ENCODE results near the gene TNNI2.
"Not testable (repeated sequence)": the region's sequence is repeated elsewhere in the genome, so short reads cannot be mapped to it uniquely, and the experiment has no call there.

Gene TNNI2

DNA sequence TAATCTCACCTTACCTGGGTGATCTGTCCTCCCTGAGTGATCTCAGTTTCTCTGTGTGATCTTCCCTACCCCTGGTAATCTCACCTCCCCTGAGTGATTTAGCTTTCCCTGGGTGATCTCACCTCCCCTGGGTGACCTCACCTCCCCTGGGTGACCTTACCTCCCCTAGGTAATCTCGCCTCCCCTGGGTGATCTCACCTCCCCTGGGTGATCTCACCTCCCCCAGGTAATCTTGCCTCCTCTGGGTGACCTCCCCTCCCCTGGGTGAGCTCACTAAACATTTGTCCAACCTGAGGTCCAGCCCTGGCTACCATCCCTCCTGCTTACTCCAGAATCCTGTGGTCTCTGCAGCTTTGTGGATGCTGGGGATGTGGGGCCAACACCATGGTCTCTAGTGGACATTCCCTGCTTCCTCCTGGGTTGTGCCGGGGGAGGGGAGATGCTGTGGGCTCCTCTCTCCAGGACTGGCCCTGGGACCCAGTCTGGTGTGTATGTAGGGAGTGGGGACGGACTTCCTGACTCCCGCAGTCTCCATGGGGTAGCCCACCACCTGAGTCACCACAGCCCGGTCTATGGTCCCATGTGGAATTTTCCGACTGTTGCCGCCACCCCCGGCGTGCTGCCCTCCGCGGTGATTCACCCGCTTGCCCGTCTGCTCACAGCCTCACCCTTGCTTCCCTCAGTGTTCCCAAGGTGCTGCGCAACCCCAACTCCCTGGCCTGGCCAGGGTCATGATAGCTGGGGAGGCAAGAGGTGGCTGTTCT lies 24.0 kb downstream of the TNNI2 start:
- no peak for DNase-seq

DNA sequence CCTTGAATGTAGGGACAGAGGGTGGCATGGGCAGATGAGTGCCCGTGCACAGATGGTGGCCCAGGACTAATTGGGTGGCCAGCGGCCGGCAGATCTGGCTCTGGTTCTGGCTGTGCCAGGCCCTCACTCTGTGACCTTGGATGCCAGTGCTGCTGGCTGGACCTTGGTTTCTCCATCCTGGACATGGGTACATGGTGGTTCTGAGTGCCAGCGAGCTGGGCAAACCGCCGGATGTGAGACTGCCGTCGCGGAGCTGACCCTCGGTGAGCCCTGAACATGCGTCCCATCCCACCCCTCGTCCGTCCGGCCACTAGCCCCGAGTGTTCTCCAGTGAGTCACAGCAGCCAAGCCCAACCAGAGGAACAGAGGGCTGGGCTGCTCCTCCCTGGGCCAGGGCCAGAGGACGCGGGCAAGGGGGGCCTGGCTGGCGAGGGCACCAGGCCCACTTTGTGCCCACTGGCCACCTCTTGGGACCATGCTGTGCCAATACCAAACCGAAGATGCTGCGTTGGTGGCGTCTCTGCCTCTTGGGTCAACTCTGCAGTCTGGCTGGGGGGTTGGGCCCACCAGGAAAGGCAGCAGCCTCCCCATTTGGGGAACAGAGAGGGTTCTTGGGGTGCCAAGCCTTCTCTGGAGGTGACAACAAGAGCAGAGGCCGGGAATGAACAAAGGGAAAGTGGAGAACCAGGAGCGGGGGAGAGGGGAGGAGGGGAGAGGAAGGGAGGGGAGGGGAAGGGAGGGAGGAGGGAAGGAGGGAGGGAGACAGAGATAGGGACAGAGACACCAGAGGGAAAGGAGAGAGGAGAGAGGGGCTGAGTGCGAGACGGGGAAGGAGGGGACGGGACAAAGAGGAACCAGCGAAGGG lies 24.8 kb downstream of the TNNI2 start:
- DNase-seq, result peak; percentile 88

- no peak for DNase-seq
Measured at GRCh38 chr11:1864231-1864630, 25.4 kb downstream of the TNNI2 start.

DNA sequence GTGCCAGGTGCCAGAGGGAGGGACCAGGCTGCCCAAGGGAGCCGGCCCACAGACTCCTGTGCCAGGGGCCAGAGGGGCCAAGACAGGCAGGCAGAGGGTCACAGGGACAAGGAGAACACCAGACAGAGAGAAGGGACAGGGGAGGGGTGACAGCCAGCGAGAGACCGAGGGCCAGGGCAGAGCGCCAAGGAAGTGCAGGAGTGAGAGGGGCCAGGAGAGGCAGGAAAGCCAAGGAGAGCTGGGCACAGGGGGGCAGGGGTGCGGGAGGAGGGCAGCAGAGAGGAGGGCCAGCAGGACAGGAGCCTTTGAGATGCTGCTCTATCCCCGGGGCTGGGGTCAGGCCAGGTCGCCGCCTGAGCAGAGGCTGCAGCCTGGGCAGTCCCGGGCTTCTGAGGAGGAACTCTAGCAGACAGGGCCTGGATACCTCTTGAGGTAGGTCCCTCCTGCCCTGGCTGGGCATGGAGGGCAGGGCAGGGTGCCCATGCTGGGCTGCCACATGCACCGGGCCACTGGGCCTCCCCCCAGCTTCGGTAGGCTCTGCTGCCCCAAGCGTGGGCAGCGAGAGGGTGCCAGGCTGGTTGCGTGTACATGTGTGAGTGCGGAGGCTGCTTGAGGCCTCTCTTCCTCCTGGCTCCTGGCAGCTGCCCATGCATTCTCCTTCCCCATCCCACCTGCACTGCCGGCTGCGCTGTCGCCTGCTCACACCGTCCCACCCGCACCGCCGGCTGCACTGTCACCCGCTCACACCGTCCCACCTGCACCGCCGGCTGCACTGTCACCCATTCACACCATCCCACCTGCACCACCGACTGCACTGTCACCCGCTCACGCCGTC lies 26.3 kb downstream of the TNNI2 start:
- no peak for DNase-seq

GRCh38 chr11:1866226-1866625 lies 27.4 kb downstream of the TNNI2 start:
- no peak for DNase-seq

DNA sequence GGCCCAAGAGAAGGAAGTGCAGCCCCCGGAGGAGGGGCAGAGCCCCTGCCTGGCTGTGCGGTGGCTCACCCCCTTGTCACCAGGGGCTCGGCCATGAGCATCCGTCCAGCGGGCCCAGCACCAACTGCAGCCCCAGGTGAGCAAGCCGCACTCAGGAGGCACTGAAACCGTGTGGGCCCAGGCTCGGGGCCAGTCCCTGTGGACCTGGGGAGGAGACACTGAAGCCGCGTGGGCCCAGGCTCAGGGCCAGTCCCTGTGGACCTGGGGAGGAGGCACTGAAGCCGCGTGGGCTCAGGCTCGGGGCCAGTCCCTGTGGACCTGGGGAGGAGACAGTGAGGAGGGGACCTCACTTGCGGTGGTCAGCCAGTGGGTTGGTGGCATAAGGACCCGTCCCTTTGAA lies 28.0 kb downstream of the TNNI2 start:
- DNase-seq, result no peak

DNA sequence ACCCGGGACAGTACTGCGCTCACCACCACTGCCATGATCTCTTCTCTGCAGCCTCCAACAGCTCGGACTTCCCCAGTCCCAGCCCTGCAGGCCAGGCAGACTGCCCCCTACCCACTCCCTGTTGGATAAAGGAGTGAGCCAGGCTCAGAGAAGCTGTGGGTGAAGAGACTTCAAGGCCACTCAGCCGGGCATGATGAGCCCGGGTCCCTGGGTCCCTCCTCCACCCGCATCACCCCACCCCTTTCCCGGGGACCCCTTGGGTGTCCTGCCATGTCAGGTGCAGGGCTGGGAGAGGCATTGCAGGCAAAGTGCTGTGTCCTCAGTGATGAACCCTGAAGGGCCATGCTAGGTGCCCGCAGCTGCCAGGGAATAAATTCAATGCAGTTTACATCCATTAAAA lies 28.6 kb downstream of the TNNI2 start:
- no peak for DNase-seq

DNA sequence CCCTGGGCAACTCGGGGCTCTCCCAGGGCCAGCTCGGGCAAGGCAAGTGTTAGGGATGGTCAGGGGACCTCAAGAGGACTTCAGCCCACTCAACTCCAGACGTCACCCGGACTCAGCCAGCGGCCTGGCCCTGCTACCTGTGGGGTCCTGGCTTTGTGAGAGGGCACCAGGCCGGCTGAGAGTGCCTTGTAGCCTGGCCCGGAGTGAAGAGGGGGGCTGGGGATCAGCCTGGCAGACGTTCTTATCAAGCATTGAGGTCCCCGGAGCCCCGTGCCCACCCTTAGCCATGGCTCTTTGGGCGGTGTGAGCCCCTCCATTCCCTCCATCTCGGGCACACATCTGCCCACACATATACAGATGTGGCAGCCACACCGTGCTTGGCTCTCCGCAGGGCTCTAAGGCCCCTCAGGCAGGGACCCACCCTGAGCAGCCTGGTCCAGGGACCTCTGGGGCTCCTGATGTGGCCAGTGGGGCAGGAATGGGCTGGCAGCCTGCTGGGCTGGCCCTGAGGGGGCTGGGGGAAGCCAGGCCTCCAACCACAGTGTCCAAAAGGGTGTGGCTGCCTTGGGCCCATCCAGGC lies 29.4 kb downstream of the TNNI2 start:
- DNase-seq, result no peak

- DNase-seq, result no peak
Measured at GRCh38 chr11:1868636-1869291, 30.0 kb downstream of the TNNI2 start.

DNA sequence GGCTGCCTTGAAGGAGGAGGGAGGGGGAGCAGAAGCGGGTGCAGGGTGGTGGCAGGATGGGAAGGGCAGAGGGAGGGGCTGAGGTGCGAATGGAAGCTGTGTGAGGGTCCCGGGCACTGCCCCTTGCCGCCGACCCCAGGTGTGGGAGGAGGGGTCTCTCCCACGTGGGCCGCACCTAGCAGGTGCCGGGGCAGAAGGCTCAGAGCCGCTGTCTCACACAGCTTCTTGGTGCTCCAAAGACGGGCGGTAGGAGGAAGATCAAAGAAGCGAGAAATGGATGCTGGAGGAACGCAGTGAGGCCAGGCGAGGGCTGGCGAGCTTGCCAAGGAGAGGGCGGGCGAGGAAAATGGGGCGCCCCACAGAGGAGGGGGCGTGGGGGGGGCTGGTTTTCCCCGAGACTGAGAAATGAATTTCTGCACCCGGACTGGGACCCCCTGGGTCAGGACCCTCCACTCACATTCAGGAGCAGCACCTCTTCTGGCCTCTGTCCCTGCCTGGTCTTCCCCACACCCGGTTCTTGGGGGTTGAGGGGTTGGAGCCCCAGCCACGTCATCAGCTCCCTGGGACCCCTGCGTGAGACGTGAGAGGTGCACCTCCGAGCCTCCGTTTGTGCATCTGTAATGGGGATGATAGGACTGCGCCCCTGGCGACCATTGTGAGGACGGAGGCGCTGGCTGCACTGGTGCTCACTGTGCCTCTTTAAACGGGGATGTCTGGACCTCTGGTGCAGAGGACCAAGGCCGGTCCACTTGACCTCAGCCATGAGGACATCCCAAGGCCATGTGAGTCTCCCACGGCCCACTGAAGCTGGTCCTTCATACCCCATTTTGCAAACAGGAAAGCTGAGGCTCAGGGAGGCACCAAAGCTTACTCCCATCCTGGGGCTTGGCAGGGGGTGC lies 30.9 kb downstream of the TNNI2 start:
- DNase-seq, result no peak

DNA sequence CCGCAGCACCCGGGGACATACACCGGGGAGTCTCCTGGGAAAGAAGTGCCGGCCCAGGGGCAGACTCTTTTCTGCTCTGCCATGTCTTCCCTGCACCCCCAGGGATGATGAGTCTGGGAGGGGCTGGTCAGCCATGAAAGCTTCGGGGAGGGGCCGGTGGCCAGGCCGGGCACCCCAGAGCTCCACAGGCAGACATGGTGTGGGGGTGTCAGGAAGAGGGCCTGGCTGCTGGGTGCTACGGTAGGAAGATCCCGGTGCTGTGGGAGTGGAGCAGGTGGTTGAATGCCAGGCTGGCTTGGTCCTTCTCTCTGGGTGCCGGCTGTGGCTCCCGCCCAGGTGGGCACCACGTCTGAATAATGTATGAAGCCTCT lies 31.5 kb downstream of the TNNI2 start:
- no peak for DNase-seq

GRCh38 chr11:1870721-1871466 lies 32.1 kb downstream of the TNNI2 start:
- DNase-seq, result no peak

DNA sequence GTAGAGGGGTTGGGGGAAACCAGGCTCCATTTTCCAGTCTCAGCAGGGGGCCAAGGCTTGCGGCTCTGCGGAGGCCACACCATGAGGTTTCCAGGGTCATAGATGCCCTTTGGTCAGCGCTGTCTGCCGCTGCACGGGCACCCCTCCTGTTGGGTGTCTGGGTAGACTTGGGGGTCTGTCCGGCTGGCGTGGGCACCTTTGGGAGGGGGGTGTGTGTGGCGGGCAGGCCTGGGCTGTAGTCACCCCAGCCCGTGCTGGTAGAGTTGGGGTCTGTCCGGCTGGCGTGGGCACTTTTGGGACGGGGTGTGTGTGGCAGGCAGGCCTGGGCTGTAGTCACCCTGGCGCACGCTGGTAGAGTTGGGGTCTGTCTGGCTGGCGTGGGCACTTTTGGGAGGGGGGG lies 32.8 kb downstream of the TNNI2 start:
- no peak for DNase-seq

- DNase-seq, result no peak
Measured at GRCh38 chr11:1872267-1872985, 33.6 kb downstream of the TNNI2 start.

- DNase-seq, result no peak
Measured at GRCh38 chr11:1873048-1873812, 34.4 kb downstream of the TNNI2 start.

DNA sequence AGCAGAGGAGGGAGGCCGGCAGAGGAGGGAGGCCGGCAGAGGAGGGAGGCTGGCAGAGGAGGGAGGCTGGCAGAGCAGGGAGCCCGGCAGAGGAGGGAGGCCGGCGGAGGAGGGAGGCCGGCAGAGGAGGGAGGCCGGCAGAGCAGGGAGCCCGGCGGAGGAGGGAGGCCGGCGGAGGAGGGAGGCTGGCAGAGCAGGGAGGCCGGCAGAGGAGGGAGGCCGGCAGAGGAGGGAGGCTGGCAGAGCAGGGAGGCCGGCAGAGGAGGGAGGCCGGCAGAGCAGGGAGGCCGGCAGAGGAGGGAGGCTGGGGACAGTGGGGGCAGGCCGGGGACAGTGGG lies 35.0 kb downstream of the TNNI2 start:
- not testable (repeated sequence) for DNase-seq

DNA sequence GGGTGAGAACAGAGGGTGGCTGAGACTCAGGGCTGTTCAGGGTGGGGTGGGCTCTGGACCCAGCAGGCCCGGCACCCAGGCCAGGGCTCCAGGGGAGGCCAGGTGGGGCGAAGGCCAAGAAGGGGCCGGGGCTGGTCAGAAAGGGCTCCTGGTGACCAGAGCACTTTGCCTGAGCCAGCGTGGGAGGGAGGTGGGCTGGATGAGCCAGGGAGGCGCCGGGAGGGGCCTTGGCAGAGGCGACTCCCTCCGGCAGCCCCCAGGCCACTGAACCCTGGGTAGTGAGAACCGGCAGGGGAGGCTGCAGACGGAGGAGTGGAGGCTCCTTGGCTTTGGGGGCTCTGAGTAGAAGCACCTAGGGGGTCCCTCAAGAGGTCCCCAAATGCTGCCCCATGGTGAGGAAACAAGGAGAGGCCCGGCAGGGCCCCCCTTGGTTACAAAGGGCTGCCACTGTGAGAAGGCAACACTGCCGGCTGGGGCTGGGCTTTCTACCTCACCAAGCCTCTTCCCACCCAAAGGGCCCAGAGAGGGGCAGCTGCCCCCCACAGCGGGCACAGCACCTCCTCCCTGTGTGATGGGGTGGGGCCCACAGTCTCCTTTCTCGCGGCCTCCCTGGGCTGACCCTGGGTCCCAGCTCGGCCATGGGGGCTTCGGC lies 35.8 kb downstream of the TNNI2 start:
- not testable (repeated sequence) for DNase-seq

- no peak for DNase-seq
Measured at GRCh38 chr11:1875093-1875850, 36.5 kb downstream of the TNNI2 start.
